Measurements from ENCODE around the gene NEK11. TPM values are rescaled to one million over a fixed set of nuclear protein-coding genes. Genes with fewer than 3 reads are reported as not detected.

The NEK11 gene
- total RNA-seq, 1 experiment from 2014 or later = 5.0 TPM

DNA sequence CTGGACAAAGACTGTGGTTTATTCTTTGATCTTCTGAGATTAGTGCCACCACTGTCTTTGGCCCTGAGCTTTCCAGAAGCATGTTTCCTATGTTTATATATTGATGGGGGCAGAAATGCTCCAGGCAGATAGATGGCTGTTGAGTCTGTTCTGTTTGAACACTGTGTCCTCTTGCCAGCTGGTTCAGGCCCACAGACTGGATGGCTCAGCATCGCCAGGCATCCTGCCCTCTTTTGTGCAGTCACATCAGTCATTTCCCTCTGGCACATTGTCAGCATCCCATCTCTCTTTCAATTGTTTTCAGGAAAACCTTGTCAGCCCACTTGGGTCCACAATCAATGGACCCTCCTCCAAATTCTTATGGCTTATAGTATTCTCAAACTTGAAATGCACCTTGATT, 141.2 kb downstream of the NEK11 start:
- Histone ChIP-seq H3K36me3 (ENCODE audit: insufficient read depth, low read length, poor library complexity, severe bottlenecking) (no peaks in the 10 kb centered on the region), H3K4me3 (ENCODE audit: low read depth, low read length, poor library complexity, severe bottlenecking) (no peak overlapping the region), H3K4me1 (ENCODE audit: insufficient read depth, low read length, poor library complexity, severe bottlenecking) (no peaks in the 10 kb centered on the region), H3K27ac (ENCODE audit: low read depth, low read length, poor library complexity, severe bottlenecking) (no peak overlapping the region), H3K9me3 (ENCODE audit: low read depth, low read length, poor library complexity, severe bottlenecking) (no peaks in the 10 kb centered on the region), H3K27me3 (replicated peaks; ENCODE audit: insufficient read depth, low read depth, low read length, poor library complexity) (no peaks in the 10 kb centered on the region)
- TF ChIP-seq, protein P1, sequence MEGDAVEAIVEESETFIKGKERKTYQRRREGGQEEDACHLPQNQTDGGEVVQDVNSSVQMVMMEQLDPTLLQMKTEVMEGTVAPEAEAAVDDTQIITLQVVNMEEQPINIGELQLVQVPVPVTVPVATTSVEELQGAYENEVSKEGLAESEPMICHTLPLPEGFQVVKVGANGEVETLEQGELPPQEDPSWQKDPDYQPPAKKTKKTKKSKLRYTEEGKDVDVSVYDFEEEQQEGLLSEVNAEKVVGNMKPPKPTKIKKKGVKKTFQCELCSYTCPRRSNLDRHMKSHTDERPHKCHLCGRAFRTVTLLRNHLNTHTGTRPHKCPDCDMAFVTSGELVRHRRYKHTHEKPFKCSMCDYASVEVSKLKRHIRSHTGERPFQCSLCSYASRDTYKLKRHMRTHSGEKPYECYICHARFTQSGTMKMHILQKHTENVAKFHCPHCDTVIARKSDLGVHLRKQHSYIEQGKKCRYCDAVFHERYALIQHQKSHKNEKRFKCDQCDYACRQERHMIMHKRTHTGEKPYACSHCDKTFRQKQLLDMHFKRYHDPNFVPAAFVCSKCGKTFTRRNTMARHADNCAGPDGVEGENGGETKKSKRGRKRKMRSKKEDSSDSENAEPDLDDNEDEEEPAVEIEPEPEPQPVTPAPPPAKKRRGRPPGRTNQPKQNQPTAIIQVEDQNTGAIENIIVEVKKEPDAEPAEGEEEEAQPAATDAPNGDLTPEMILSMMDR (conservative IDR thresholded peaks at IDR 0.05; ENCODE audit: low read depth, low read length) = no peak
- no peak for TF ChIP-seq EZH2 (IDR thresholded peaks at IDR 0.05; ENCODE audit: borderline replicate concordance, low read depth, low read length, poor library complexity, severe bottlenecking)
- POLR2A ChIA-PET (ENCODE audit: low non-redundant PET) = no interaction called here
- CTCF ChIA-PET = no interaction called here
- no TSS peak for BruUV-seq (replicated peaks)
- intact Hi-C loops (cut with micrococcal nuclease; ENCODE audit: unreplicated experiment) = no loop called here
- no peak for DNase-seq (ENCODE audit: low spot score)

DNA sequence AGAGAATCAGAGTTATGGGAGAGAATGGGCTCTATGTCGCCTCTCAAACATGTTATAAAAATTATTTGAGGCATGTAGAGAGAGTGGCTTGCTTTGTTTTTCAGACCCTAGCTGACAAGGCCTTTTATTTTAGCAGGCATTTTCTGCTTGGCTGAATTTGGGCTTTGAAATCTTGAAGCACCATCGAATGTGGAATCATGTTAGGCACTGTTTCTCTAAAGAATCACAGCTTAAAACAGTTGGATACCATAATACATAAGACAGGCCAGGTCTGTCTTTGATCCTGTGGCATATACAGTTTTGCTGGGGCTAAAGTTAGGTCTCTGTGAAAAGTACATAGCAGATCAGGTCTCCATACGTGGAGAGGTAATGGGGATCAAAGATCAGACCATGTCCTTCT, 142.7 kb downstream of the NEK11 start:
- CTCF ChIA-PET = no interaction called here
- DNase-seq (ENCODE audit: low spot score) = no peak
- intact Hi-C loops (cut with micrococcal nuclease; ENCODE audit: unreplicated experiment) = no loop called here
- Histone ChIP-seq H3K9me3 (ENCODE audit: low read depth, low read length, poor library complexity, severe bottlenecking) (no peaks in the 10 kb centered on the region), H3K4me3 (ENCODE audit: low read depth, low read length, poor library complexity, severe bottlenecking) (no peak overlapping the region), H3K27me3 (replicated peaks; ENCODE audit: insufficient read depth, low read depth, low read length, poor library complexity) (no peaks in the 10 kb centered on the region), H3K36me3 (ENCODE audit: insufficient read depth, low read length, poor library complexity, severe bottlenecking) (no peaks in the 10 kb centered on the region), H3K27ac (ENCODE audit: low read depth, low read length, poor library complexity, severe bottlenecking) (no peak overlapping the region), H3K4me1 (ENCODE audit: insufficient read depth, low read length, poor library complexity, severe bottlenecking) (no peaks in the 10 kb centered on the region)
- POLR2A ChIA-PET (ENCODE audit: low non-redundant PET) = no interaction called here
- no peak for TF ChIP-seq EZH2 (IDR thresholded peaks at IDR 0.05; ENCODE audit: borderline replicate concordance, low read depth, low read length, poor library complexity, severe bottlenecking)
- TF ChIP-seq, protein P1 (conservative IDR thresholded peaks at IDR 0.05; ENCODE audit: low read depth, low read length) = no peak
- BruUV-seq (replicated peaks) = no TSS peak

DNA sequence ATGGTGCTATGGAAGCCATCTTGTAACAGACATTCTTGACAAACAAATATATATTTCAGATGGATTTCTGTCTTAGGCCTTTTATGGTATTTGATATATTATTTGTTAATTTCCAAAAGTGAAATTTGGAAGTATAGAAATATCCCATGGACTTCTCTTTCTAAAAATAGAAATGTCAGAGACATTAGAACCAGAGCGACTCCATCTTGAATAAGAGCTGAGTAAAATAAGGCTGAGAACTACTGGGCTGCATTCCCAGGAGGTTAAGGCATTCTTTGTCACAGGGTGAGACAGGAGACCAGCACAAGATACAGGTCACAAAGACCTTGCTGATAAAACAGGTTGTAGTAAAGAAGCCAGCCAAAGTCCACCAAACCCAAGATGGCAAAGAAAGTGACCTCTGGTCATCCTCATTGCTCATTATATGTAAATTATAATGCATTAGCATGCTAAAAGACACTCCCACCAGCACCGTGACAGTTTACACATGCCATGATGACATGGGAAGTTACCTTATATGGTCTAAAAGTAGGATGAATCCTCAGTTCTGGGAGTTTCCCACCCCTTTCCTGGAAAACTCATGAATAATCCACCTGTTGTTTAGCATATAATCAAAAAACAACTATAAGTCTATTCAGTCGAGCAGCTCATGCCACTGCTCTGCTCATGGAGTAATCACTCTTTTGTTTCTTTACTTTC, 146.0 kb downstream of the NEK11 start:
- H3K9me3 ChIP-seq (ENCODE audit: low read depth, low read length, poor library complexity, severe bottlenecking) = no peaks in the 10 kb centered on the region
- no peak for DNase-seq (ENCODE audit: low spot score)
- TF ChIP-seq, protein P1 (conservative IDR thresholded peaks at IDR 0.05; ENCODE audit: low read depth, low read length) = no peak
- TF ChIP-seq EZH2 (IDR thresholded peaks at IDR 0.05; ENCODE audit: borderline replicate concordance, low read depth, low read length, poor library complexity, severe bottlenecking) = no peak
- intact Hi-C loops (cut with micrococcal nuclease; ENCODE audit: unreplicated experiment) = no loop called here
- BruUV-seq (replicated peaks) = no TSS peak
- H3K27me3 ChIP-seq (replicated peaks; ENCODE audit: insufficient read depth, low read depth, low read length, poor library complexity) = no peaks in the 10 kb centered on the region
- no peak overlapping the region for H3K27ac ChIP-seq (ENCODE audit: low read depth, low read length, poor library complexity, severe bottlenecking)
- ChIA-PET CTCF (no interaction called here), POLR2A (ENCODE audit: low non-redundant PET) (no interaction called here)
- no peak overlapping the region for H3K4me3 ChIP-seq (ENCODE audit: low read depth, low read length, poor library complexity, severe bottlenecking)
- H3K36me3 ChIP-seq (ENCODE audit: insufficient read depth, low read length, poor library complexity, severe bottlenecking) = no peaks in the 10 kb centered on the region
- H3K4me1 ChIP-seq (ENCODE audit: insufficient read depth, low read length, poor library complexity, severe bottlenecking) = no peaks in the 10 kb centered on the region

All from A673 (cell line).